Measurements from ENCODE around the gene SLC9A1. TPM values are rescaled to one million over a fixed set of nuclear protein-coding genes. Genes with fewer than 3 reads are reported as not detected.

SLC9A1 gene
- total and polyA plus RNA-seq, 2 donors (not counting 1 experiment from before 2014, with no cell fraction given): 7.3 to 22.5 TPM

- H3K4me2 ChIP-seq (replicated peaks; ENCODE audit: low read depth, low read length, poor library complexity, severe bottlenecking): no peak overlapping the region
Observed at GRCh38 chr1:27147842-27148518, 6.9 kb downstream of the SLC9A1 start.

More at GRCh38 chr1:27147842-27148518, 6.9 kb downstream of the SLC9A1 start:
- Mint-ChIP-seq H3K4me1 (peaks cover 46% of the 10 kb centered on the region), H3K27ac (no peak overlapping the region), H3K9me3 (ENCODE audit: insufficient read depth) (no peaks in the 10 kb centered on the region), H3K4me3 (no peak overlapping the region), H3K27me3 (no peaks in the 10 kb centered on the region)
- ChIA-PET CTCF (interaction anchor here (0.6 to 1.5 kb wide), 5 partner anchors 11 to 1354 kb away, joined by 3 to 5 read pairs (median 3); no protein-coding TSS in a partner anchor), POLR2A (interaction anchor here (0.7 kb wide), 1 partner anchor 9 kb away, joined by 5 read pairs; no protein-coding TSS in a partner anchor)
- no peak for DNase-seq
- peaks cover 63% of the 10 kb centered on the region for H3K79me2 ChIP-seq (ENCODE audit: control insufficient read depth, insufficient read depth, low read length)
- H3K9ac ChIP-seq (ENCODE audit: low read length): no peak overlapping the region
- H3K9me3 ChIP-seq (ENCODE audit: control extremely low read depth in 1 of 3, control insufficient read depth in 2 of 3, insufficient read depth in 1 of 3, low read length in 2 of 3): no peaks in the 10 kb centered on the region
- no peaks in the 10 kb centered on the region for H3K27me3 ChIP-seq (replicated peaks in 1 of 4; ENCODE audit: control extremely low read depth in 1 of 4, control insufficient read depth in 3 of 4, insufficient read depth in 4 of 4, low read length in 3 of 4)
- H4K20me1 ChIP-seq (ENCODE audit: control insufficient read depth, insufficient read depth, low read length, poor library complexity, severe bottlenecking): no peaks in the 10 kb centered on the region
- H3K27ac ChIP-seq (ENCODE audit: low read length in 2 of 2): peak overlapping the region in 1 of 2 donors; percentile 4
- no peak for ATAC-seq (ENCODE audit: low read depth)
- peaks cover 0 to 7% of the 10 kb centered on the region in 2 experiments for H3K36me3 ChIP-seq (replicated peaks in 1 of 2; ENCODE audit: control extremely low read depth in 1 of 2, control insufficient read depth in 1 of 2, extremely low read depth in 1 of 2, insufficient read depth in 2 of 2, low read length in 1 of 2)
- H3K4me1 ChIP-seq (ENCODE audit: control insufficient read depth in 2 of 2, insufficient read depth in 2 of 2, low read length in 2 of 2): peaks cover 7 to 32% of the 10 kb centered on the region in 2 donors
- WGBS (ENCODE audit: insufficient coverage): 100% methylated on average over 1 of the region's 1 CpG
- TF ChIP-seq EZH2 (IDR thresholded peaks at IDR 0.05; ENCODE audit: borderline replicate concordance, insufficient read depth, low read depth, low read length, poor library complexity, severe bottlenecking): no peak
- no peak for TF ChIP-seq CTCF (IDR thresholded peaks at IDR 0.05)
- H2AFZ ChIP-seq (ENCODE audit: insufficient read depth, low read depth, low read length, poor library complexity, severe bottlenecking): no peak overlapping the region
- intact Hi-C loops (cut with micrococcal nuclease): no loop called here
- H3K4me3 ChIP-seq (ENCODE audit: control extremely low read depth in 1 of 5, extremely low read depth in 1 of 5, insufficient read depth in 1 of 5, low read depth in 2 of 5, low read length in 4 of 5): no peak overlapping the region
